ENCODE measurements around the gene ASPHD2. TPM values are rescaled to one million over a fixed set of nuclear protein-coding genes. Genes with fewer than 3 reads are reported as not detected.

The ASPHD2 gene
- total RNA-seq, 1 donor from 2014 or later: 23.5 TPM

GRCh38 chr22:26485806-26486390 is 56.8 kb downstream of the ASPHD2 start:
- Mint-ChIP-seq H3K27me3 (ENCODE audit: insufficient read depth) (no peaks in the 10 kb centered on the region), H3K27ac (peak overlapping the region; percentile 15), H3K4me3 (peak overlapping the region; percentile 51), H3K36me3 (ENCODE audit: low read depth) (peaks cover 19% of the 10 kb centered on the region), H3K9me3 (no peaks in the 10 kb centered on the region), H3K4me1 (ENCODE audit: low read depth) (peaks cover 49% of the 10 kb centered on the region)
- intact Hi-C loops (cut with micrococcal nuclease): no loop called here
- DNase-seq (ENCODE audit: low spot score): no peak

DNA sequence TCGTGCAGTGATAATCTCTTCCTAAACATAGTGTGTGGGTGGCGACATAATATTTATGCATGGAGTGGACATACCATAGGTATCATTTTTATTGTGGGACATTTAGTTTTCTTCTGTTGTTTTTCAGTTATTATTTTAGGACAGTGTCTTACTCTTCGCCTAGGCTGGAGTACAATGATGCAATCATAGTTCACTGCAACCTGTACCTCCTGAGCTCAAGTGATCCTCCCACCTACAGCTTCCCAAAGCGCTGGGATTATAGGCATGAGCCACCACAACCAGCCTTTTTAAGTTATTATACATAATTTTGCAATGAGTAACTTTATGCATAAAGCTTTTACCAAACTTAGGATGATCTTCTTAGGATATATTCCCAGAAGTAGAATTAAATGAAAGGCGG is 57.3 kb downstream of the ASPHD2 start:
- no peaks in the 10 kb centered on the region for H3K9me3 Mint-ChIP-seq
- peaks cover 20% of the 10 kb centered on the region for H3K36me3 Mint-ChIP-seq (ENCODE audit: low read depth)
- H3K4me3 Mint-ChIP-seq: peak overlapping the region; percentile 28
- H3K4me1 Mint-ChIP-seq (ENCODE audit: low read depth): peaks cover 44% of the 10 kb centered on the region
- no peak for DNase-seq (ENCODE audit: low spot score)
- no peak overlapping the region for H3K27ac Mint-ChIP-seq
- H3K27me3 Mint-ChIP-seq (ENCODE audit: insufficient read depth): no peaks in the 10 kb centered on the region
- intact Hi-C loops (cut with micrococcal nuclease): no loop called here

- intact Hi-C loops (cut with micrococcal nuclease): no loop called here
- no peak overlapping the region for H3K27ac Mint-ChIP-seq
- peaks cover 28% of the 10 kb centered on the region for H3K4me1 Mint-ChIP-seq (ENCODE audit: low read depth)
- no peaks in the 10 kb centered on the region for H3K9me3 Mint-ChIP-seq
- H3K27me3 Mint-ChIP-seq (ENCODE audit: insufficient read depth): no peaks in the 10 kb centered on the region
- peaks cover 28% of the 10 kb centered on the region for H3K36me3 Mint-ChIP-seq (ENCODE audit: low read depth)
- no peak overlapping the region for H3K4me3 Mint-ChIP-seq
- DNase-seq (ENCODE audit: low spot score): no peak
These were observed 58.9 kb downstream of the ASPHD2 start for GRCh38 chr22:26487996-26488395.

GRCh38 chr22:26489447-26490036 is 60.5 kb downstream of the ASPHD2 start:
- Mint-ChIP-seq H3K27me3 (ENCODE audit: insufficient read depth) (no peaks in the 10 kb centered on the region), H3K4me3 (no peak overlapping the region), H3K36me3 (ENCODE audit: low read depth) (peaks cover 40% of the 10 kb centered on the region), H3K27ac (no peak overlapping the region), H3K4me1 (ENCODE audit: low read depth) (peaks cover 31% of the 10 kb centered on the region), H3K9me3 (no peaks in the 10 kb centered on the region)
- DNase-seq (ENCODE audit: low spot score): no peak
- intact Hi-C loops (cut with micrococcal nuclease): no loop called here

DNA sequence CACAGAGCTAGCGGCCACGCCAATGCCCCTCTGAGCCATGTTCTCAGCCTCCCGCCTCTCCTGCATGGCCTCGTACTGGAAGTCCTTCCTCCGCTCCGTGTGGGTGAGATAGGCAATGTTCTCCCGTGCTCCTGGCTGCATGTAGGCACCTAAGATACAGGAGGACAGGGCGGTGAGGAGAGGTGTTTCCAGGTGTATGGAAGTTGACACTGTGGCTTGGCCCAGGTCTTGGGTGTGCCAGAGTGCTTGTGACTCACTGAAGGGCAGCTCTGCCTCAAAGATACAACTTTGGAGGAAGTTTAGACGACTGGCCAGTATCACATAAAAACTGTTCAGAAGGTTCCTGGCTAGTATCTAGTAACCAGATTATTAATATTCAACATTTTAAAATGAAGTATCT is 63.2 kb downstream of the ASPHD2 start:
- Mint-ChIP-seq H3K27me3 (ENCODE audit: insufficient read depth) (no peaks in the 10 kb centered on the region), H3K27ac (no peak overlapping the region), H3K4me1 (ENCODE audit: low read depth) (peaks cover 13% of the 10 kb centered on the region), H3K4me3 (no peak overlapping the region), H3K36me3 (ENCODE audit: low read depth) (peaks cover 53% of the 10 kb centered on the region), H3K9me3 (no peaks in the 10 kb centered on the region)
- intact Hi-C loops (cut with micrococcal nuclease): no loop called here
- no peak for DNase-seq (ENCODE audit: low spot score)

DNA sequence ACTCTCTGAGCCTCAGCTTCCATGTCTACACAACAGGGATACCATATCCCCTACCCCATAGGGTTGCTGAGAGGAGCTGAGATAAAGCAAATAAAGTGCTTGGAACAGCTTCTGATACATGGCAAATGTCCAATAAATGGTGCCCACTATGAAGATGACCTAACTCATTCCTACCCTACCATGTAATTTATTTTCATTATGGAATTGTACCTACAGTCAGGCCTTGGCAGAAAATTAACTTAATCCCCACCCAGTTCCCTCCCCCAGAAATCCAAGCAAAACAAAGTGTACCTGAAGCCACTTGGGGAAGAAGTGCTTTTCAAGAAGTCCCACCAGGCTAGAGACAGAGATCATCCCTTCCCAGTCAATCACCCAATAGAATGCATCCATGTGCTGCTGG is 65.4 kb downstream of the ASPHD2 start:
- peak overlapping the region; percentile 21 for H3K27ac Mint-ChIP-seq
- intact Hi-C loops (cut with micrococcal nuclease): no loop called here

More for the DNA sequence above, 65.4 kb downstream of the ASPHD2 start:
- DNase-seq (ENCODE audit: low spot score): no peak
- no peaks in the 10 kb centered on the region for H3K9me3 Mint-ChIP-seq
- H3K36me3 Mint-ChIP-seq (ENCODE audit: low read depth): peaks cover 54% of the 10 kb centered on the region
- H3K27me3 Mint-ChIP-seq (ENCODE audit: insufficient read depth): no peaks in the 10 kb centered on the region
- peaks cover 13% of the 10 kb centered on the region for H3K4me1 Mint-ChIP-seq (ENCODE audit: low read depth)
- no peak overlapping the region for H3K4me3 Mint-ChIP-seq

Other genes with a start within 250 kb of the ASPHD2 start
- 43.8 and 44.5 TPM in 2 replicates for gene HPS4, start 54.5 kb downstream of the ASPHD2 start, total RNA-seq
- 29.2 and 34.8 TPM in 2 replicates for gene SRRD, start 54.6 kb downstream of the ASPHD2 start, total RNA-seq
- 57.2 and 58.1 TPM in 2 replicates for gene TFIP11, start 83.2 kb downstream of the ASPHD2 start, total RNA-seq
- 36.1 and 37.0 TPM in 2 replicates for gene TPST2, start 160.9 kb downstream of the ASPHD2 start, total RNA-seq
- gene CRYBB1, start 188.8 kb downstream of the ASPHD2 start, total RNA-seq: not detected in 2 replicates
- gene CRYBA4, start 192.7 kb downstream of the ASPHD2 start, total RNA-seq: not detected in 2 replicates
- gene MIAT, start 228.3 kb downstream of the ASPHD2 start, total RNA-seq: 37.9 and 39.8 TPM in 2 replicates